HG03139 (cell line): ENCODE measurements around the gene PSMD7.

ENCODE experiments used
- ATAC-seq: cut with Tn5 transposase; IDR thresholded peaks from one replicate; pipeline ENCODE4 v1.9.1; 2021; ENCODE audit not compliant: unreplicated experiment

The PSMD7 gene

GRCh38 chr16:74296432-74297144 lies at the start of gene PSMD7:
Gene PSMD7 (plus strand): TSS chr16:74296814. CDS start chr16:74296915, 101 bp downstream.
- ATAC-seq: peak; percentile 92

DNA sequence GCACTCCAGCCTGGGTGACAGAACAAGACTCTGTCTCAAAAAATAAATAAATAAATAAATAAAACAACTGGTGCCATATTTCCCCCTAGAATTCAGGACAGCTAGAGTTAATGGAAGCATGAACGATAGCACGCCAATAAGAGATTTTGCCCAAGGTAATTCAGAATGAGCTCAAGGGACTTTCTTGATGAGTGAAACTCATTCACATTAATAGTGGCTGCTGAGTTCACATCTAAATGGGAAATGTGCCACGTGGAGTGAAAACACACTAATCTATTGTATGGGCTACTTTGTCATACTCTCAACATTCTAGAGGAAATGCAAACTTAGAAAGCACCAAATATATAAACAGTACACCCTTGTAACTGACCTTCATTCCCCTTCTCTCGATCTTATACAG lies 47.4 kb upstream of the PSMD7 start:
- no peak for ATAC-seq

GRCh38 chr16:74249846-74250245 lies 46.8 kb upstream of the PSMD7 start:
- no peak for ATAC-seq

GRCh38 chr16:74252329-74252728 lies 44.3 kb upstream of the PSMD7 start:
- ATAC-seq: no peak

- no peak for ATAC-seq
Measured at GRCh38 chr16:74253161-74253938, 43.3 kb upstream of the PSMD7 start.

DNA sequence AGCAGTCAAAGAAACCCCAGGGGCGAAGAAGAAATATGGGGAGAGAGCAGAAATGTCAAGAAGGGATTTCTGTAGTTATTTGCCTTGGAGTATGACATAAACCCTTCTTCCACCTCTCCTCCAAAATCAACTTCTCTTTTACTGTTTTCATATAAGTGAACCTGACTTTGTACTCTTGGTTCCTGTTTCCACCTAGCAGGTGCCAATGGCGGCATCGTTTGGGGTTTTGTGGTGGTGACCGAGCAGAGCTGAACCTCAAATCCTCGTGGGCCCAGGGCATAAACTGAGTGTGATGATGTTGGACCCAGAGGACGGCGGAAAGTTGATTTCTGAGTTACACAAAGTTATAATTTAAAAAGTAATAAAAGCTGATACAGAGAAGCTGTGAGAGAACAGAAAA lies 39.6 kb upstream of the PSMD7 start:
- no peak for ATAC-seq

- no peak for ATAC-seq
Measured at GRCh38 chr16:74261068-74261467, 35.5 kb upstream of the PSMD7 start.

DNA sequence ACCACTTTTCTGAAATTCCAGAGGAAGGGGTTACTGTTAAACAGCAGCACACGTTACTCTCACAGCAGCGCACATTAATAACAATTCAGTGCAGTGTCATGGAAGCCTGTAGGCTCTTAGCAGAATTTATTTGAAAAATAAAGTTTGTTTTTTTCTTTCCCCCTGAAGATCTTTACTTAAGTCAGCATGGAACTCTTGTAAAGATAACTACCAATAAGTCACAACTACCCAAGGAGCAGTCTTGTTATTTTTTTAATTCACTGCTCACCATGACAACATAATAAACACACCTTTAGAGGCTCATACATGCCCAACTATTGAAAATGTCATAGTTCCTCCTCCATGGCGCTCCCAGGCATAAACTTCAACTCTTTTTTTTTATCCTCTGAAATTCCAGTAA lies 31.8 kb upstream of the PSMD7 start:
- no peak for ATAC-seq

DNA sequence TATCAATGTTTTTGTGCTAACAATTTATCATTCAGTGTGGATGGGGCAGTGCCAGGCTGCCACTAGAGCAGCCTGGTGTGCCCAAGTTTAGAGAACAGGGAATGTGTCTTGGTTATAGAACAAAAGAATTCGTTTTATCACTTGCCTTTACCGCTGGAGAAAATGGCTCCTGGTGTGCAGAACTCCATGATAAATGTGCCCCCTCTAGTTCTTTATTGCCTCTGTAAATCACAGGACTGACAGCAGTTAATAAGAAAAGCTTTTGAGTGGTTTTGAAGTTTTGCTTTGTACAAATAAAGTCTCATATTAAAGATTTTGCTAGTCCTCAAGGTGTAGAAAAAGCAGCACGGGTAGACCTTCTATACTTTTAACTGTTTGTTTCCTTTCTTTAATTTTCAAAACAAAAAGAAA lies 28.2 kb upstream of the PSMD7 start:
- no peak for ATAC-seq

- no peak for ATAC-seq
Measured at GRCh38 chr16:74271872-74272271, 24.7 kb upstream of the PSMD7 start.

DNA sequence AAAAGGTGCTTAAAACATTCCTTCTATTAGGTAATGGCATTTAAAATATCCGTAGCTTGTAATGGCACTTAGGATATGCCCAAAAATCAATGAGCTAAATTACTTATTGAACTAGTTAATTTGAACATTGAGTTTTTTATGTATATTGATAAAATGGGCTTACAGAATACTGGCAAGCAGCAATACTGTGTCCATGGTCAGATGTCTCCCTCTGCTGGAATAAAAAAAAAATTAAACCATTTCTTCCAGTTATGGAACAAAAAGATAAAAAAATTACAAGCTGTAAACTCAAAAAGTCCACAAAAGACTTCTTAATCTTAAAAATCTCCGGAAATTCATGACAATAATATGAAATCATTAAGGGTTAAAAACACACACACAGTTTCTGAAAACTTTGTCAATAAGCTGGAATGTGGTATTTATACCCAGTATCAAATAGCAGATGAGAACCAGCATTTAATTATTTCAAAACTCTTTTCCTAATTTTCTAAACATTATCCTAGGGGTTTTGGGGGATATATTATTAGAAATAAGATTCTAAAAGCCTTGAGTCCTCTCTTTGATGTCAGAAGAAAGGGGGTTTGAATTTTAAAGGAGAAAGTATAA lies 21.5 kb upstream of the PSMD7 start:
- no peak for ATAC-seq

GRCh38 chr16:74275711-74276110 lies 20.9 kb upstream of the PSMD7 start:
- ATAC-seq: no peak

GRCh38 chr16:74277974-74278373 lies 18.6 kb upstream of the PSMD7 start:
- no peak for ATAC-seq

DNA sequence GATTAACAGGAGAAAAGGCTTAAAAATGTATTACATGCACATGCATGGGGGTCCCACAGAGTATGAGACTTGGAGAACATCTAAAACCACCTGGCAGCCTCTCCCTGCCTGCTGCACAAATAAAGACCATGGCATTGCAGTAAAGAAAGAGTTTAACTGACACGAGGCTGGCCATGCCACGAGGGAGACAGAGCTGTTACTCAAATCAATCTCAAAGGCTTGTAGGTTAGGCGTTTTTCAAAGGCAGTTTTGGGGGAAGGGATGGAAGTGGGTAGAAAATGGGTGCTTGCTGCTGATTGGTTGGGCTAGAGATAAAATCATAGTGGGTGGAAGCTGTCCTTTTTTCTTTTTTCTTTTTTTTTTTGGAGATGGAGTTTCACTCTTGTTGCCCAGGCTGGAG lies 17.3 kb upstream of the PSMD7 start:
- ATAC-seq: no peak

- no peak for ATAC-seq
Measured at GRCh38 chr16:74279805-74280204, 16.8 kb upstream of the PSMD7 start.

DNA sequence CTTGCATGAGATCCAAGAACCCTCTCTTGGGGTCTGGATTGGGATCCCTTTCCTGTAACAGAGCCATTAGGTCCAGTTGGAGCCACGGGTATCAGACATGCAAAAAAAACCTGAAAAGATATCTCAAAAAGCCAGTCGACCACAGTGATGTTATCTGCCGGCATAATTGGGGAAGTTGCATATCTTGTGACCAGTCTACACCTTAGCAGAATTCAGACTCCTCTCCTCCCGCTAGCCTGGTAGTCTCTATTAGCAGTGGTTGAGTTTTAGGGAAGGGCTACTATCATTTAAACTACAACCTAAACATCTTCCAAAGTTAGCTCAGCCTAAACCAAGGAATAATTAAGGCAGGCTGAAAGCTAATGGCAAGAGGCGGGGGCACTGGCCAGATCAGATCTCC lies 16.2 kb upstream of the PSMD7 start:
- no peak for ATAC-seq

DNA sequence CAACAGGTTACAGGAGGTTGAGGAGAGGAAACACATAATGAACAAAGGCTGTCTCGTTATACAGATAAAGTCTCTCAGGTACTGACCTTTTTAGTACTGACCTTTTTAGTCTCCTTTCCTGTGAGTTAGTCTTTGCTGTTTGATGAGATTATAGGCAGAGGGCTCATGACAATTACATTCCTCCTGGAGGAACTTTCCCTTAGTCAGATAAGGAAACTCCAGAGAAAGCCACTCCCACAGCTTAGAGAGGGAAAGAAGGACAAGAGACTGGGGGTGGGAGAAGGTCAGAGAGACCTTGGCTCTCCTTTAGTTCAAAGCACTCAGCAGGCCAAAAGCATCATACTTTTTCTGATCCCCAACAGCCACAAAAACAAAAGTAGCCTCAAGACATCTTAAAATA lies 15.3 kb upstream of the PSMD7 start:
- no peak for ATAC-seq

- ATAC-seq: no peak
Measured at GRCh38 chr16:74283716-74284115, 12.9 kb upstream of the PSMD7 start.

- ATAC-seq: no peak
Measured at GRCh38 chr16:74288065-74288464, 8.5 kb upstream of the PSMD7 start.

GRCh38 chr16:74290356-74290755 lies 6.3 kb upstream of the PSMD7 start:
- no peak for ATAC-seq

GRCh38 chr16:74291176-74291575 lies 5.4 kb upstream of the PSMD7 start:
- ATAC-seq: no peak

DNA sequence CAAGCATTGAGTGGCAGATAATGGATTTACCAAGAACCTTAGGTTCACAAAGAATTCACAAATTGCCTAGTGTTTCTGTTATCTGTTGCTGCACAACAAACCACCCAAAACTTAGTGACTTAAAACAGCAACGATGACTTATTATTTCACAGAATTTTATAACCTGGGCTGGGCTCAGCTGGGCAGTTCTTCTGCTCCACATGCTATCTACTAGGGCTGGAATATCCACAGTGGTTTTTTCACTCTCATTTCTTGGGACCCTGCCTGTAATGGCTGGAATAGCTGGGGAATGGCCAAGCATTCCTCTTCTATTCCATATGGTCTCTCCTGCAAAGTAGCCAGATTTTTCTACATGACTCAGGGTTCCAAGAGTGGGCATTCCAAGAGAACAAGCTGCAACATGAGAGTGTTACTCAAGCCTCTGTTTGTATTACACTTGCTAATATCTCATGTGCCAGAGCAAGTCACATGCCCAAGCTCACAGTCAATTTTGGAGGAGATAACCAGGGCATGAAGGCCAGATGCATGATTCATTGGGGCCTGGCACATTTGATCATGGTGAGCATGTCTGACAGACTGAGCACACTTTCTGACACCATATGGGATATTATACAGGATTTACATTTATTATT lies 4.9 kb upstream of the PSMD7 start:
- ATAC-seq: no peak
